Measurements from ENCODE around the gene FOXP1.

FOXP1 gene

DNA sequence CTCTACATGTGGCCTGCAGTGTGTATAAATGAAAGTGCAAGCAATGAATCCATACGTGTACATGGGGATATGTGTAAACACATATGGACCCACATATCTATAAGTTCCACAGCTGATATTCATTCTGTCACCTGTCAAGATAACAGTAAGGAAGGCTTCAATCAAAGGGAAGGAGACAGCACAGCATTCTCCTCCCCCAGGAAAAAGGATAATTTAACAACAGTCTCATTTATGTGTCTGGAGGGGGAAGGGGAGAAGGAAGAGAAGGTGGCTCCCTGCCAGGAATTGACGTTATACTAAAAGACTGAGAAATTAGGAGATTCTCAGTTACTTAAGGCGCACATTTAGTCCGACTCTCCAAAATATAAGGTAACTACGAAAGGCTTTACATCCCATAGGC is 345.9 kb downstream of the FOXP1 start:
- no peak for TF ChIP-seq CTCF (IDR thresholded peaks at IDR 0.05; ENCODE audit: extremely low read depth, insufficient read depth, missing control alignments)
- in situ Hi-C loops (cut with MboI; ENCODE audit: low pct_unique_long_range_greater_than_20kb, low sequenced_read_pairs, unreplicated experiment), result no loop called here

GRCh38 chr3:71235846-71236245 is 347.7 kb downstream of the FOXP1 start:
- no peak for DNase-seq (ENCODE audit: low spot score)
- no peak for TF ChIP-seq CTCF (IDR thresholded peaks at IDR 0.05; ENCODE audit: extremely low read depth, insufficient read depth, missing control alignments)
- in situ Hi-C loops (cut with MboI; ENCODE audit: low pct_unique_long_range_greater_than_20kb, low sequenced_read_pairs, unreplicated experiment), result no loop called here

More for the DNA sequence above, 345.9 kb downstream of the FOXP1 start:
- DNase-seq (ENCODE audit: low spot score), result no peak

GRCh38 chr3:71232895-71233294 is 350.6 kb downstream of the FOXP1 start:
- in situ Hi-C loops (cut with MboI; ENCODE audit: low pct_unique_long_range_greater_than_20kb, low sequenced_read_pairs, unreplicated experiment), result no loop called here

DNA sequence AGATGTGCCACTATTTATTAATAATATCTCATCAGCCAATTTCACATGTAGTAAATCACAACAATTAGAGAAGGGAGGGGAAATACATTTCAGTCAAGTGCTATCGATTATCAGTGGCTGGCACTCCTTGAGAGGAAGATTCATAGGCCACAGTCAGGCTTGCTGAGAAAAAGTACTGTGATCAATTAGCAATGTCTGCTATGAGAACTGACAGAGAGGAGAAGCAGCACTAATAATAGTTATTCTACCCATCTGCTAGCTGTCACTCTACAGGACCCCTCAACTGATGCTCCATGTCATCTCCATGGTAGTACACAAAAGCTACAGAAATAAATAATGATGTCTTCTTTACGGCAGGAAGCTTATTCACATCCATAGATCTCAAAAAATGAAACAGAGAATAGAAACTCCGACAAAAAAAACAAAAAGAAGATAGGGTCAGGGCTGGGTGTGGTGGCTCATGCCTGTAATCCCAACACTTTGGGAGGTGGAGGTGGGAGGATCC is 351.3 kb downstream of the FOXP1 start:
- no peak for TF ChIP-seq CTCF (IDR thresholded peaks at IDR 0.05; ENCODE audit: extremely low read depth, insufficient read depth, missing control alignments)
- in situ Hi-C loops (cut with MboI; ENCODE audit: low pct_unique_long_range_greater_than_20kb, low sequenced_read_pairs, unreplicated experiment), result no loop called here
- no peak for DNase-seq (ENCODE audit: low spot score)

More at GRCh38 chr3:71232895-71233294, 350.6 kb downstream of the FOXP1 start:
- no peak for TF ChIP-seq CTCF (IDR thresholded peaks at IDR 0.05; ENCODE audit: extremely low read depth, insufficient read depth, missing control alignments)
- no peak for DNase-seq (ENCODE audit: low spot score)

GRCh38 chr3:71231680-71232079 is 351.8 kb downstream of the FOXP1 start:
- DNase-seq (ENCODE audit: low spot score), result no peak
- TF ChIP-seq CTCF (IDR thresholded peaks at IDR 0.05; ENCODE audit: extremely low read depth, insufficient read depth, missing control alignments), result no peak
- in situ Hi-C loops (cut with MboI; ENCODE audit: low pct_unique_long_range_greater_than_20kb, low sequenced_read_pairs, unreplicated experiment), result no loop called here

- in situ Hi-C loops (cut with MboI; ENCODE audit: low pct_unique_long_range_greater_than_20kb, low sequenced_read_pairs, unreplicated experiment), result no loop called here
- no peak for DNase-seq (ENCODE audit: low spot score)
- no peak for TF ChIP-seq CTCF (IDR thresholded peaks at IDR 0.05; ENCODE audit: extremely low read depth, insufficient read depth, missing control alignments)
These were observed 353.4 kb downstream of the FOXP1 start for GRCh38 chr3:71229905-71230657.

Measured in GM13977 (cell line).